SK-MEL-5 (cell line): ENCODE data around the gene FSD1. TPM values are rescaled to one million over a fixed set of nuclear protein-coding genes. Genes with fewer than 3 reads are reported as not detected.

Experiments
- DNase-seq: peaks from one replicate; pipeline ENCODE4 v3.0.0-alpha.2; 2016; ENCODE audit warnings: low read depth, low spot score
- in situ Hi-C: cut with HindIII; loops from 2 replicates; pipeline ENCODE4 v1.10.0; 2016; ENCODE audit warnings: low sequenced_read_pairs, high pct_unique_total_duplicates, low pct_unique_long_range_greater_than_20kb
- total RNA-seq: library from RNA; depleted of rRNA; stranded (reverse); fragments of >200 nt; shearing (Covaris generic); gene quantifications from 2 replicates; pipeline ENCODE4 v1.2.3, GENCODE V29; 2014

The FSD1 gene
- total RNA-seq, 1 experiment from 2014 or later = 2.8 TPM

GRCh38 chr19:4305257-4305612, 837 bp downstream of the FSD1 start:
- in situ Hi-C loops = no loop called here
- no peak for DNase-seq

- DNase-seq = no peak
- in situ Hi-C loops = no loop called here
These were observed 1.3 kb downstream of the FSD1 start for GRCh38 chr19:4305659-4306058.

GRCh38 chr19:4310247-4311121, 6.1 kb downstream of the FSD1 start:
- in situ Hi-C loops = no loop called here
- DNase-seq = peak; percentile 24

- no peak for DNase-seq
- in situ Hi-C loops = no loop called here
These were observed 9.6 kb downstream of the FSD1 start for GRCh38 chr19:4313847-4314490.

- in situ Hi-C loops = no loop called here
These were observed 12.6 kb downstream of the FSD1 start for GRCh38 chr19:4316956-4317355.

GRCh38 chr19:4318460-4318859, 14.1 kb downstream of the FSD1 start:
- in situ Hi-C loops = no loop called here
- no peak for DNase-seq

More at GRCh38 chr19:4316956-4317355, 12.6 kb downstream of the FSD1 start:
- DNase-seq = no peak

GRCh38 chr19:4319067-4319718, 14.8 kb downstream of the FSD1 start:
- in situ Hi-C loops = no loop called here
- no peak for DNase-seq

- no peak for DNase-seq
- in situ Hi-C loops = no loop called here
These were observed 16.0 kb downstream of the FSD1 start for GRCh38 chr19:4320419-4320818.

GRCh38 chr19:4322942-4323665, 18.7 kb downstream of the FSD1 start:
- DNase-seq = peak; percentile 11
- in situ Hi-C loops = no loop called here

GRCh38 chr19:4323692-4324091, 19.3 kb downstream of the FSD1 start:
- no peak for DNase-seq
- in situ Hi-C loops = no loop called here

- in situ Hi-C loops = no loop called here
- no peak for DNase-seq
These were observed 19.8 kb downstream of the FSD1 start for GRCh38 chr19:4324228-4324627.

- in situ Hi-C loops = no loop called here
- no peak for DNase-seq
These were observed 21.9 kb downstream of the FSD1 start for GRCh38 chr19:4326215-4326836.

GRCh38 chr19:4326837-4327251, 22.4 kb downstream of the FSD1 start:
- no peak for DNase-seq
- in situ Hi-C loops = no loop called here

- DNase-seq = no peak
- in situ Hi-C loops = no loop called here
These were observed 23.0 kb downstream of the FSD1 start for GRCh38 chr19:4327252-4327876.

GRCh38 chr19:4327877-4328242, 23.5 kb downstream of the FSD1 start:
- DNase-seq = no peak
- in situ Hi-C loops = no loop called here

GRCh38 chr19:4328243-4328990, 24.0 kb downstream of the FSD1 start:
- peak; percentile 7 for DNase-seq
- in situ Hi-C loops = no loop called here
